Chondrocyte (in vitro differentiated cells): ENCODE results near the gene PIK3CD. TPM values are rescaled to one million over a fixed set of nuclear protein-coding genes. Genes with fewer than 3 reads are reported as not detected.

ENCODE experiments used
- DNase-seq: peaks from one replicate; pipeline ENCODE4 v3.0.0; 2021; ENCODE audit warnings: mixed read lengths, low spot score
- H3K27ac Mint-ChIP-seq: one replicate; pipeline ENCODE4 v1.8.0; 2021; ENCODE audit warnings: mild to moderate bottlenecking, moderate library complexity, mixed read lengths; ENCODE audit not compliant: unreplicated experiment
- H3K27me3 Mint-ChIP-seq: 2 replicates; pipeline ENCODE4 v1.8.0; 2021; ENCODE audit warnings: low read depth, mixed read lengths
- H3K36me3 Mint-ChIP-seq: 2 replicates; pipeline ENCODE4 v1.8.0; 2021; ENCODE audit warnings: low read depth, mixed read lengths
- H3K4me1 Mint-ChIP-seq: 2 replicates; pipeline ENCODE4 v1.8.0; 2021; ENCODE audit warnings: low read depth, mild to moderate bottlenecking, mixed read lengths
- H3K4me3 Mint-ChIP-seq: one replicate; pipeline ENCODE4 v1.8.0; 2021; ENCODE audit warnings: mild to moderate bottlenecking, moderate library complexity, mixed read lengths; ENCODE audit not compliant: unreplicated experiment
- H3K9me3 Mint-ChIP-seq: 2 replicates; pipeline ENCODE4 v1.8.0; 2021; ENCODE audit warnings: low read depth, mixed read lengths
- total RNA-seq: library from RNA; stranded (reverse); gene quantifications from 3 replicates; pipeline ENCODE4 v1.2.1, GENCODE V29; 2021
- TF ChIP-seq, protein P1 (sequence below): fragments of 200-600 bp; sonication (generic); IDR thresholded peaks from 2 replicates; pipeline ENCODE4 v1.5.0; 2021; ENCODE audit warnings: antibody characterized with exemption, mild to moderate bottlenecking, moderate library complexity

PIK3CD gene
- total RNA-seq, 1 donor from 2014 or later, result 4.3 TPM

GRCh38 chr1:9629445-9630201 is 21.9 kb upstream of the PIK3CD start:
- Mint-ChIP-seq H3K27ac (no peak overlapping the region), H3K4me3 (no peak overlapping the region), H3K4me1 (peaks cover 3% of the 10 kb centered on the region), H3K27me3 (peaks cover 1% of the 10 kb centered on the region), H3K36me3 (no peaks in the 10 kb centered on the region), H3K9me3 (no peaks in the 10 kb centered on the region)
- TF ChIP-seq, protein P1, sequence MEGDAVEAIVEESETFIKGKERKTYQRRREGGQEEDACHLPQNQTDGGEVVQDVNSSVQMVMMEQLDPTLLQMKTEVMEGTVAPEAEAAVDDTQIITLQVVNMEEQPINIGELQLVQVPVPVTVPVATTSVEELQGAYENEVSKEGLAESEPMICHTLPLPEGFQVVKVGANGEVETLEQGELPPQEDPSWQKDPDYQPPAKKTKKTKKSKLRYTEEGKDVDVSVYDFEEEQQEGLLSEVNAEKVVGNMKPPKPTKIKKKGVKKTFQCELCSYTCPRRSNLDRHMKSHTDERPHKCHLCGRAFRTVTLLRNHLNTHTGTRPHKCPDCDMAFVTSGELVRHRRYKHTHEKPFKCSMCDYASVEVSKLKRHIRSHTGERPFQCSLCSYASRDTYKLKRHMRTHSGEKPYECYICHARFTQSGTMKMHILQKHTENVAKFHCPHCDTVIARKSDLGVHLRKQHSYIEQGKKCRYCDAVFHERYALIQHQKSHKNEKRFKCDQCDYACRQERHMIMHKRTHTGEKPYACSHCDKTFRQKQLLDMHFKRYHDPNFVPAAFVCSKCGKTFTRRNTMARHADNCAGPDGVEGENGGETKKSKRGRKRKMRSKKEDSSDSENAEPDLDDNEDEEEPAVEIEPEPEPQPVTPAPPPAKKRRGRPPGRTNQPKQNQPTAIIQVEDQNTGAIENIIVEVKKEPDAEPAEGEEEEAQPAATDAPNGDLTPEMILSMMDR, result no peak
- no peak for DNase-seq

GRCh38 chr1:9630331-9631111 is 21.0 kb upstream of the PIK3CD start:
- H3K4me3 Mint-ChIP-seq, result no peak overlapping the region
- peaks cover 3% of the 10 kb centered on the region for H3K4me1 Mint-ChIP-seq
- no peak overlapping the region for H3K27ac Mint-ChIP-seq
- no peak for DNase-seq
- peaks cover 2% of the 10 kb centered on the region for H3K9me3 Mint-ChIP-seq
- peaks cover 1% of the 10 kb centered on the region for H3K27me3 Mint-ChIP-seq
- TF ChIP-seq, protein P1, result no peak
- H3K36me3 Mint-ChIP-seq, result no peaks in the 10 kb centered on the region

GRCh38 chr1:9631613-9632012 is 19.9 kb upstream of the PIK3CD start:
- Mint-ChIP-seq H3K9me3 (peaks cover 2% of the 10 kb centered on the region), H3K4me3 (no peak overlapping the region), H3K27me3 (no peaks in the 10 kb centered on the region), H3K36me3 (no peaks in the 10 kb centered on the region), H3K27ac (no peak overlapping the region), H3K4me1 (no peaks in the 10 kb centered on the region)
- TF ChIP-seq, protein P1, result no peak
- DNase-seq, result no peak

DNA sequence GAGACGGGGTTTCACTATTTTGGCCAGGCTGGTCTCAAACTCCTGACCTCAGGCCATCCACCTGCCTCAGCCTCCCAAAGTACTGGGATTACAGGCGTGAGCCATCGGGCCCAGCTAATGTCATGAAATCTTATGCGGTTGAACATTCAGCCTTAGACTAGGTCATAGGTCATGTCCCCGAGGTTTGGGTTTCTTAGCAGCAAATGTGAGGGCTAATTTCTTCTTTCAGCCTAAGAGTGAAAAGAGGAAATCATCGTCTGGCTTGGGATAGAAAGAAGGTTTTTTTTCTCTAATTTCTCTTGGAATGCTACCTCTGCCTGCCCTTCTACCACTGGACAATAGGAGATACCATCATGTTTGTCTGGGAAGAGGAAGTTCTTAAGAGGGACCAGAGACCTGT is 18.0 kb upstream of the PIK3CD start:
- Mint-ChIP-seq H3K4me3 (no peak overlapping the region), H3K27ac (no peak overlapping the region), H3K36me3 (peaks cover 2% of the 10 kb centered on the region), H3K4me1 (no peaks in the 10 kb centered on the region), H3K9me3 (peaks cover 6% of the 10 kb centered on the region), H3K27me3 (no peaks in the 10 kb centered on the region)
- no peak for DNase-seq
- TF ChIP-seq, protein P1, result no peak

GRCh38 chr1:9634582-9634981 is 16.9 kb upstream of the PIK3CD start:
- H3K36me3 Mint-ChIP-seq, result peaks cover 2% of the 10 kb centered on the region
- peaks cover 6% of the 10 kb centered on the region for H3K9me3 Mint-ChIP-seq
- no peak for DNase-seq
- H3K4me3 Mint-ChIP-seq, result no peak overlapping the region
- TF ChIP-seq, protein P1, result no peak
- H3K27ac Mint-ChIP-seq, result no peak overlapping the region
- H3K27me3 Mint-ChIP-seq, result no peaks in the 10 kb centered on the region
- H3K4me1 Mint-ChIP-seq, result no peaks in the 10 kb centered on the region
